Uterus (tissue), 4 donors: Measurements from ENCODE around the gene MOB3A. TPM values are rescaled to one million over a fixed set of nuclear protein-coding genes. Genes with fewer than 3 reads are reported as not detected.

ENCODE experiments used
- DNase-seq, 2 donors: peaks; one replicate each; pipeline ENCODE4 v3.0.0-alpha.2; 2019 to 2020
- H3K27ac ChIP-seq, 2 donors: fragments of 200-600 bp; sonication (generic); 1 replicate in 1 of 2; 2 replicates in 1 of 2; pipeline ENCODE4 v1.5.1; 2016 to 2018
- H3K27me3 ChIP-seq, 2 donors: fragments of 200-600 bp; sonication (generic); one replicate each; pipeline ENCODE4 v1.5.1; 2018 to 2019; ENCODE audit warnings: control low read depth in 1 of 2
- H3K36me3 ChIP-seq, 2 donors: fragments of 200-600 bp; sonication (generic); one replicate each; pipeline ENCODE4 v1.5.1; 2019; ENCODE audit warnings: control low read depth in 1 of 2
- H3K4me1 ChIP-seq, 2 donors: fragments of 200-600 bp; sonication (generic); one replicate each; pipeline ENCODE4 v1.5.1; 2018 to 2019; ENCODE audit warnings: control low read depth in 1 of 2
- H3K4me3 ChIP-seq, 2 donors: fragments of 200-600 bp; sonication (generic); 1 replicate in 1 of 2; 2 replicates in 1 of 2; pipeline ENCODE4 v1.5.1; 2018 to 2019; ENCODE audit warnings: mild to moderate bottlenecking in 1 of 2
- H3K9me3 ChIP-seq, 2 donors: fragments of 200-600 bp; sonication (generic); one replicate each; pipeline ENCODE4 v1.5.1; 2019; ENCODE audit warnings: control low read depth in 1 of 2
- POLR2A ChIP-seq, 2 donors: fragments of 450-650 bp; IDR thresholded peaks; one replicate each; pipeline ENCODE4 v1.6.1; 2016; ENCODE audit warnings: antibody characterized with exemption in 2 of 2, mild to moderate bottlenecking in 1 of 2, moderate library complexity in 1 of 2
- intact Hi-C: fragments of 100-400 bp; cut with DNase I; formaldehyde crosslinking; loops from one replicate; pipeline ENCODE4 v1.15.1; 2023; ENCODE audit warnings: low total_unique reads
- total RNA-seq, 4 donors: library from RNA; depleted of rRNA in 3 of 4; stranded (reverse); fragments of >200 nt in 3 of 4; gene quantifications; one replicate each; pipeline versions ENCODE4 v1.1.0 to v1.2.4, GENCODE V29; 2014 to 2023
- TF ChIP-seq, protein P1 (sequence below), 4 experiments: fragments of 200-600 bp in 2 of 4; fragments of 450-650 bp in 2 of 4; sonication (generic) in 2 of 4; IDR thresholded peaks; one replicate each; pipeline ENCODE4 v1.5.1; 2016 to 2019; ENCODE audit warnings: antibody characterized with exemption in 4 of 4, mild to moderate bottlenecking in 2 of 4, moderate library complexity in 1 of 4
- donor health status: DM: yes; HTN: yes; CAD: no.

The MOB3A gene
- 10 to 100 TPM; 10.2 to 81.4 (median 20.7) TPM for total RNA-seq

DNA sequence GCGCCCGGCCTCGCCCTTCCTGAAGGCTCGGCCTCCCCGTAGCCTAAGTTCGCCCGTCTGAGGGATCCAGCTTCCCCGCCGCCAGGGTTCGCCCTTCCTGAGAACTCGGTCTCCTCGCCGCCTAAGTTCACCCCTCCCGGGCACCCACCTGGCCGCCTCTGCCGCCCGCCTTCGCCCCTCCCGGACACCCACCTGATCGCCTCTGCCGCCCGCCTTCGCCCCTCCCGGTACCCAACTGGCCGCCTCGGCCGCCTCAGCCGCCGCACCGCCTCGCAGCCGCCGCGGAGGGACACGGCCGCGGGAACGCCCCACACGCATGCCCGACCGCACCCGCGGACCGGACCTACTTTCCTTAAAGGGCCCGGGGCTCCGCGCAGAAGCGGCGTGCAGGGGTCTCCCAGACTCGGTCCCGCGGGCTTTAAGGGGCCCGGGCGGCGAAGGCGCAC lies at the start of gene MOB3A:
TSS of gene MOB3A (minus strand) at position 293 of the 446 bp plus-strand sequence. CDS start 17,766 bp downstream, outside the sequence.
- H3K4me3 ChIP-seq = peak within 1 kb of the TSS; percentile 67 to 74
- TF ChIP-seq, protein P1, sequence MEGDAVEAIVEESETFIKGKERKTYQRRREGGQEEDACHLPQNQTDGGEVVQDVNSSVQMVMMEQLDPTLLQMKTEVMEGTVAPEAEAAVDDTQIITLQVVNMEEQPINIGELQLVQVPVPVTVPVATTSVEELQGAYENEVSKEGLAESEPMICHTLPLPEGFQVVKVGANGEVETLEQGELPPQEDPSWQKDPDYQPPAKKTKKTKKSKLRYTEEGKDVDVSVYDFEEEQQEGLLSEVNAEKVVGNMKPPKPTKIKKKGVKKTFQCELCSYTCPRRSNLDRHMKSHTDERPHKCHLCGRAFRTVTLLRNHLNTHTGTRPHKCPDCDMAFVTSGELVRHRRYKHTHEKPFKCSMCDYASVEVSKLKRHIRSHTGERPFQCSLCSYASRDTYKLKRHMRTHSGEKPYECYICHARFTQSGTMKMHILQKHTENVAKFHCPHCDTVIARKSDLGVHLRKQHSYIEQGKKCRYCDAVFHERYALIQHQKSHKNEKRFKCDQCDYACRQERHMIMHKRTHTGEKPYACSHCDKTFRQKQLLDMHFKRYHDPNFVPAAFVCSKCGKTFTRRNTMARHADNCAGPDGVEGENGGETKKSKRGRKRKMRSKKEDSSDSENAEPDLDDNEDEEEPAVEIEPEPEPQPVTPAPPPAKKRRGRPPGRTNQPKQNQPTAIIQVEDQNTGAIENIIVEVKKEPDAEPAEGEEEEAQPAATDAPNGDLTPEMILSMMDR (IDR thresholded peaks at IDR 0.05) = peak; percentile 40 to 70 (median 60)
- TF ChIP-seq POLR2A (IDR thresholded peaks at IDR 0.05) = peak; percentile 65 to 87
- peaks cover 0 to 8% of the 10 kb centered on the region in 2 donors for H3K4me1 ChIP-seq
- intact Hi-C loops = no loop called here
- DNase-seq = peak in 1 of 2 donors; percentile 90
- no peaks in the 10 kb centered on the region for H3K27me3 ChIP-seq
- H3K9me3 ChIP-seq = no peaks in the 10 kb centered on the region
- H3K36me3 ChIP-seq = no peaks in the 10 kb centered on the region
- peak within 1 kb of the TSS; percentile 94 to 97 for H3K27ac ChIP-seq

DNA sequence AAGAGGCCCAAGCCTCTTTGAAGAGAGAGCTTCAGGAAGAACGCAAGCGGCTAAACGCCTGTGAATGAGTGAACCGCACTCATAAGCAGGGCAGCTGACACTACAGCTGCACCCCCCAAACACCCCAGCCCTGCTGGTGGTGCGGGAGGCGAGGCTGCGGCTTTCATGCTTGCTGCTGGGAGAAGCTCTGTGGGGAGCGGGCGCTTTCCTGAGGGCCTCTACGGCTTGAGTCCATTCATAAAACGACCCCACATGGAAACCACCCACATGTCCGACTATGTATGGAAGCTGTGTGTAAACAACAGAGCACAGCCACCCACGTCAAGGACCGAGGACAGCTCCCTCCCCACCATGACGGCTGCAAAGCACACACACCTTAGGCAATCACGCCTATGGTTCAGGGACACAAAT lies 49.7 kb upstream of the MOB3A start:
- Histone ChIP-seq H3K4me3 (no peak overlapping the region), H3K27me3 (no peaks in the 10 kb centered on the region), H3K4me1 (peaks cover 0 to 11% of the 10 kb centered on the region in 2 donors), H3K36me3 (no peaks in the 10 kb centered on the region), H3K9me3 (no peaks in the 10 kb centered on the region), H3K27ac (no peak overlapping the region)
- no peak for TF ChIP-seq POLR2A (IDR thresholded peaks at IDR 0.05)
- TF ChIP-seq, protein P1 (IDR thresholded peaks at IDR 0.05) = no peak
- no peak for DNase-seq
- intact Hi-C loops = no loop called here

DNA sequence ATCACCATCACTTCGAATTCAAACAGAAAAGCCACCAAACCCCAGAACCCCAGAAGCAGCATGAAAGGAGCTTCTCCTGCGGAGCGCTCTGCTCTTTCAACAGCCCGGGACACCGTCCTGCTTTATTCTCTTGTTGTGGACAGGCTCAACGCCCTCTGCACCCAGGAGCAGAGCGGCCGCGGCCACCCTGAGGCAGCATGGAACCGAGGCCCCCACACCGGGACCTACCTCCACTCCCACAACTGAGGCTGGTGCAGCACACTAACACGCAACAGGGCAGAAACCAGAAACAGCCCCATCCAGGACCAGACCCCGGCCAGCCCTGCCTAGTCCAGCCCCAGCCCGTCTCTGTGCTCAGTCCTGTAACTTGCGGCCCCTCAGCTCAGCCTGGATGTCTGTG lies 48.1 kb upstream of the MOB3A start:
- intact Hi-C loops = no loop called here

DNA sequence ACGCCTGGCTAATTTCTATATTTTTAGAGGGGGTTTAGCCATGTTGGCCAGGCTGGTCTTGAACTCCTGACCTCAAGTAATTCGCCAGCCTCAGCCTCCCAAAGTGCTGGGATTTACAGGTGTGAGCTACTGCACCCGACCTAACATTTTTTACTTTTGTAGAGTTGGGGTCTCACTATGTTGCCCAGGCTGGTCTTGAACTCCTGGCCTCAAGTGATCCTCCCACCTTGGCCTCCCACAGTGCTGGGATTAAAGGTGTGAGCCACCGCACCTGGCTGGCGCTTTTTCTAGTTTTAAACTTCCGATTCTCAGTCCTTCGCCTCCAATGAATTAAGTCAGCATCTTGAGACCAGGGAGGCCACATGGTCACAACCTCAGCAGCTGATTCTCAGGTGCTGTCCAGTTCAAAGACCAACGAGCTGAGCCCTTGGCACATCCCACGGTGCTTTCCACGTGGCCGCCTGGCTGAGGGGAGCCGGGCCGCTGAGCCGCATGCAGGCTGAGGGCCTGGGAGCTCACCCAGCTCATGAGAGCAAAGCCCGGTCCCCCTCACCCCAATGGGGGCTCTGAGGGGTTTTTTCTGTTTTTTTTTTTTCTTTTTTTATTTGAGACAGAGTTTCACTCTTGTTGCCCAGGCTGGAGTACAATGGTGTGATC lies 46.2 kb upstream of the MOB3A start:
- H3K9me3 ChIP-seq = no peaks in the 10 kb centered on the region
- no peaks in the 10 kb centered on the region for H3K4me1 ChIP-seq
- H3K36me3 ChIP-seq = no peaks in the 10 kb centered on the region
- intact Hi-C loops = no loop called here
- no peak for TF ChIP-seq POLR2A (IDR thresholded peaks at IDR 0.05)
- TF ChIP-seq, protein P1 (IDR thresholded peaks at IDR 0.05) = no peak
- H3K27ac ChIP-seq = no peak overlapping the region
- H3K27me3 ChIP-seq = no peaks in the 10 kb centered on the region
- H3K4me3 ChIP-seq = no peak overlapping the region
- no peak for DNase-seq

More for the DNA sequence above, 48.1 kb upstream of the MOB3A start:
- H3K27ac ChIP-seq = no peak overlapping the region
- no peaks in the 10 kb centered on the region for H3K36me3 ChIP-seq
- H3K4me3 ChIP-seq = no peak overlapping the region
- TF ChIP-seq, protein P1 (IDR thresholded peaks at IDR 0.05) = no peak
- no peak for TF ChIP-seq POLR2A (IDR thresholded peaks at IDR 0.05)
- DNase-seq = no peak
- H3K9me3 ChIP-seq = no peaks in the 10 kb centered on the region
- no peaks in the 10 kb centered on the region for H3K4me1 ChIP-seq
- no peaks in the 10 kb centered on the region for H3K27me3 ChIP-seq

DNA sequence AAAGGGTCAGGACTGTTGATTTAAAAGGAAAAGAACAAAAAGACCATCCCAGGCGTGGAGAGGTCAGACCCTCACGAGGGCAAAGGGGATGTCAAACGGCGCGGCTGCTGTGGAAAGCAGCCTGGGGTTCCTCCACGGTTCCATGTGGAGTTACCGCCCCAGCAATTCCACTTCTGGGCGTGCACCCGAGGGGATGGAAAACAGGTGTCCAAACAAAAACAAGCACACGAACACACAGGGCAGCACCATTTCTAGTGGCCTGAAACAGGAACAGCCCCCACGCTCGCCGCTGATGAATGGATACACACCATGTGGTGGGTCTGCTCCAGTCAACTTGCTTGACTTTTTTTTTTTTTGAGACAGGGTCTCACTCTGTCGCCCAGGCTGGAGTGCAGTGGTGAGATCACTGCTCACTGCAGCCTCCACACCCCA lies 44.0 kb upstream of the MOB3A start:
- intact Hi-C loops = no loop called here
- no peak overlapping the region for H3K4me3 ChIP-seq
- no peaks in the 10 kb centered on the region for H3K9me3 ChIP-seq
- no peak overlapping the region for H3K27ac ChIP-seq
- DNase-seq = no peak
- TF ChIP-seq, protein P1 (IDR thresholded peaks at IDR 0.05) = no peak
- TF ChIP-seq POLR2A (IDR thresholded peaks at IDR 0.05) = no peak
- H3K4me1 ChIP-seq = no peaks in the 10 kb centered on the region
- H3K27me3 ChIP-seq = no peaks in the 10 kb centered on the region
- H3K36me3 ChIP-seq = no peaks in the 10 kb centered on the region
